AG04449 (cell line): ENCODE measurements around the gene CGN.

ENCODE experiments used
- CTCF ChIA-PET: fragments of 350-600 bp; formaldehyde crosslinking; extraction: SDS; loops from one replicate; lab custom pipeline; 2021; ENCODE audit warnings: antibody characterized with exemption; lab: Yijun Ruan, JAX
- POLR2A ChIA-PET: fragments of 400-600, 350-600 bp; formaldehyde crosslinking; extraction: SDS; loops from one replicate; lab custom pipeline; 2020; ENCODE audit warnings: antibody characterized with exemption, inconsistent platforms; lab: Yijun Ruan, JAX
- DNase-seq: peaks from one replicate; pipeline ENCODE4 v3.0.0-alpha.2; 2010; ENCODE audit warnings: low read depth, low spot score
- H3K4me3 ChIP-seq: 2 replicates; pipeline ENCODE4 v1.5.1; 2011; ENCODE audit warnings: low read depth, mild to moderate bottlenecking, control low read depth, low read length
- CTCF ChIP-seq: IDR thresholded peaks from one replicate; pipeline ENCODE4 v1.5.1; 2011; ENCODE audit warnings: mild to moderate bottlenecking, moderate library complexity, low read length, control low read depth, inconsistent platforms; ENCODE audit not compliant: insufficient read depth; ENCODE audit errors: missing control alignments

Gene CGN

GRCh38 chr1:151475175-151475574, 36.0 kb upstream of the CGN start:
- ChIA-PET CTCF (interaction anchor here (0.8 to 1.2 kb wide), 3 partner anchors 10 to 219 kb away, joined by 3 to 5 read pairs (median 4); no protein-coding TSS in a partner anchor), POLR2A (no interaction called here)
- no peak for DNase-seq
- H3K4me3 ChIP-seq = no peak overlapping the region
- no peak for TF ChIP-seq CTCF

GRCh38 chr1:151476083-151476482, 35.1 kb upstream of the CGN start:
- ChIA-PET POLR2A (no interaction called here), CTCF (no interaction called here)
- no peak for TF ChIP-seq CTCF
- no peak overlapping the region for H3K4me3 ChIP-seq
- no peak for DNase-seq

- POLR2A ChIA-PET = no interaction called here
- no peak for TF ChIP-seq CTCF
- no peak for DNase-seq
- CTCF ChIA-PET = interaction anchor here (0.8 kb wide), 1 partner anchor 11 kb away, joined by 3 read pairs; no protein-coding TSS in a partner anchor
- no peak overlapping the region for H3K4me3 ChIP-seq
These were observed 34.1 kb upstream of the CGN start for GRCh38 chr1:151477066-151477465.

- POLR2A ChIA-PET = interaction anchor here (1.3 kb wide), 1 partner anchor 16 kb away, joined by 5 read pairs; no protein-coding TSS in a partner anchor
- DNase-seq = no peak
These were observed 32.9 kb upstream of the CGN start for GRCh38 chr1:151478140-151478812.

GRCh38 chr1:151478923-151479322, 32.3 kb upstream of the CGN start:
- no peak for DNase-seq
- CTCF ChIA-PET = interaction anchor here (1.1 to 2.3 kb wide), 2 partner anchors 10 to 13 kb away, joined by 4 read pairs; no protein-coding TSS in a partner anchor
- POLR2A ChIA-PET = interaction anchor here (1.3 kb wide), 1 partner anchor 16 kb away, joined by 5 read pairs; no protein-coding TSS in a partner anchor
- no peak for TF ChIP-seq CTCF
- no peak overlapping the region for H3K4me3 ChIP-seq

More at GRCh38 chr1:151478140-151478812, 32.9 kb upstream of the CGN start:
- CTCF ChIA-PET = interaction anchor here (1.1 to 2.3 kb wide), 2 partner anchors 10 to 12 kb away, joined by 4 read pairs; no protein-coding TSS in a partner anchor
- H3K4me3 ChIP-seq = no peak overlapping the region
- TF ChIP-seq CTCF = no peak

- POLR2A ChIA-PET = interaction anchor here (1.3 kb wide), 1 partner anchor 15 kb away, joined by 5 read pairs; no protein-coding TSS in a partner anchor
- no peak for DNase-seq
- no peak for TF ChIP-seq CTCF
- H3K4me3 ChIP-seq = no peak overlapping the region
- CTCF ChIA-PET = interaction anchor here (2.3 kb wide), 1 partner anchor 9 kb away, joined by 4 read pairs; no protein-coding TSS in a partner anchor
These were observed 31.7 kb upstream of the CGN start for GRCh38 chr1:151479462-151479861.
